ENCODE results near the gene HOXB2.

Gene HOXB2

DNA sequence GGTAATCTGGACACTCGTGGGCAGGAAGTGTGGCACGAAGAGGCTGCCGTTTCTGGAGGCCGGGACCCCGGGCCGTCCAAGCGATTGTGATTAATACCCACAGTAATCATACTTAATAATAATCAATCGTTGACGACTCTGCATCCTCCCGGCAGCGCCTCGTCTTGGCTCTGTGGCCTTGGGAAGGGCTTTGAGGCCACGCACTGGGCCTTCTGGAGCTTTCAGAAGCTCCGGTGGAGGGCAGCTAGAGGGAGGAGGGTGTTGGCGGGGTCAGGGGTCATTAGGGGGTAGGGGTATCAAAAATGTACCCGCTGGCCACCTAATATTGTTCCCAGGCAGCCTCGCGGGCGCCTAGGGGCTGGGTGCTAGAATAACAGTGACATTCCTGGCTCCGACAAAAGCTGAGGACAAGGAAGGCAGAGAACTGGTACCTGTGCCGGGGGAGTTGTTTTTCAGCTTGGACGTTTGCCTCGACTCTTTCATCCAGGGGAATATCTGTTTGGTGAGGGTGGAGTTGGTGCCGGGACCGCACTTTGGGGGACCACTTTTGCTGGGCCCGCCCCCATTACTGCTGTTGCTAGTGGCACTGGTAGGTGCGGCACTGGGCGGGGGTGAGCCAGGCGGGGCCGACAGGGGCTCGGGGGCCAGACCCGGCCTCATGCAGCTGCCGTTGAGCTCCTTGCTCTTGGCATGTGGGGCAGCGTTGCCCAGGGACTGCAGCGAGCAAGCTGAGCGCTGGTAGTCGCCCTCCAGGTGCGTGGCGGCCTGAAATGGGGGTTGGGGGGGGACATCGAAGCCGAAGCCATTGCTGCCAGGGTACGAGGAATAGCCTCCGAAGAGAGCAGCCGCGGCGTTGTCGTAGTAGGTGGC is 6.9 kb upstream of the HOXB2 start:
- H3K4me1 ChIP-seq (ENCODE audit: control insufficient read depth in 1 of 2, insufficient read depth in 2 of 2, low read length in 2 of 2): peaks cover 16 to 33% of the 10 kb centered on the region in 2 experiments
- no peak overlapping the region for H2BK120ac ChIP-seq (ENCODE audit: insufficient read depth, low read length, poor library complexity)
- no peak overlapping the region for H3K9ac ChIP-seq (ENCODE audit: low read length)
- H3K18ac ChIP-seq (ENCODE audit: low read length): peak overlapping the region; percentile 73
- H3K14ac ChIP-seq (ENCODE audit: low read length): no peak overlapping the region
- no peak overlapping the region for H3K4ac ChIP-seq (ENCODE audit: low read depth, low read length)
- H3K23ac ChIP-seq (ENCODE audit: low read length): no peak overlapping the region
- no CpG with 5 or more reads among the region's 47 CpGs for WGBS (ENCODE audit: extremely low coverage, insufficient coverage, insufficient read length)
- no peak overlapping the region for H2AFZ ChIP-seq (ENCODE audit: insufficient read depth, low read length, poor library complexity)
- H4K8ac ChIP-seq (ENCODE audit: low read depth, low read length): no peak overlapping the region
- no peaks in the 10 kb centered on the region for H3K27me3 ChIP-seq (ENCODE audit: insufficient read depth, low read length)
- no peak overlapping the region for H2AK5ac ChIP-seq (ENCODE audit: low read length)
- H3K4me3 ChIP-seq (ENCODE audit: low read depth, low read length): no peak overlapping the region
- peaks cover 9 to 14% of the 10 kb centered on the region in 2 experiments for H3K36me3 ChIP-seq (ENCODE audit: control insufficient read depth in 1 of 2, insufficient read depth in 2 of 2, low read length in 2 of 2)
- peak overlapping the region; percentile 39 for H4K12ac ChIP-seq (ENCODE audit: low read depth, low read length)
- H3K4me2 ChIP-seq (ENCODE audit: low read length): no peak overlapping the region
- H2BK5ac ChIP-seq (ENCODE audit: low read depth, low read length, poor library complexity): no peak overlapping the region
- no peaks in the 10 kb centered on the region for H3K9me3 ChIP-seq (ENCODE audit: insufficient read depth, low read depth, low read length)
- H4K91ac ChIP-seq (ENCODE audit: low read depth, low read length): no peak overlapping the region
- H3K79me1 ChIP-seq (ENCODE audit: low read length): peaks cover 14% of the 10 kb centered on the region
- peak overlapping the region; percentile 18 for H2BK12ac ChIP-seq (ENCODE audit: low read length)
- no peak overlapping the region for H3K27ac ChIP-seq (ENCODE audit: low read depth, low read length)
- no peak for DNase-seq
- peaks cover 5% of the 10 kb centered on the region for H3K79me2 ChIP-seq (ENCODE audit: control insufficient read depth, insufficient read depth, low read length, poor library complexity)

DNA sequence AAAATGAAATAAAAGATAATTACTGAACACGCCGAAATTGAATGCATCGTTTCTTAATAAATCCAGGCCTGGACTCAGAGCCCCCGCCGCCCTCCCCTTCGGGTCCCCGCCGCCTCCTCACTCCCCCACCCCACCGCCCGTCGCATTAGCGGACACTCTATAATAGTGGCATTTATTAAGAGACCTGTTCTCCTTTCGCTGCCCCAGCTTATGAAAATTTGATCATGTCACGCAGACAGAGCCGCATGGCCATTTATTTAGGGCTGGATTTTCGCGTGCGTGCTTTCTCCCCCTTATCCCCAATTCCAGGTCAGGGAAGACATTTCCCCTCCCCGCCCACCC is 6.3 kb upstream of the HOXB2 start:
- no peak overlapping the region for H2AFZ ChIP-seq (ENCODE audit: insufficient read depth, low read length, poor library complexity)
- H3K27ac ChIP-seq (ENCODE audit: low read depth, low read length): no peak overlapping the region
- peaks cover 21% of the 10 kb centered on the region for H3K79me1 ChIP-seq (ENCODE audit: low read length)
- H3K4me3 ChIP-seq (ENCODE audit: low read depth, low read length): no peak overlapping the region
- H3K9me3 ChIP-seq (ENCODE audit: insufficient read depth, low read depth, low read length): no peaks in the 10 kb centered on the region
- no peak overlapping the region for H3K4me2 ChIP-seq (ENCODE audit: low read length)
- H4K91ac ChIP-seq (ENCODE audit: low read depth, low read length): no peak overlapping the region
- H3K18ac ChIP-seq (ENCODE audit: low read length): no peak overlapping the region
- no peak overlapping the region for H4K8ac ChIP-seq (ENCODE audit: low read depth, low read length)
- no peak overlapping the region for H2AK5ac ChIP-seq (ENCODE audit: low read length)
- no peak overlapping the region for H2BK5ac ChIP-seq (ENCODE audit: low read depth, low read length, poor library complexity)
- H4K12ac ChIP-seq (ENCODE audit: low read depth, low read length): no peak overlapping the region
- H3K4ac ChIP-seq (ENCODE audit: low read depth, low read length): no peak overlapping the region
- H2BK120ac ChIP-seq (ENCODE audit: insufficient read depth, low read length, poor library complexity): no peak overlapping the region
- H3K23ac ChIP-seq (ENCODE audit: low read length): no peak overlapping the region
- no peaks in the 10 kb centered on the region for H3K27me3 ChIP-seq (ENCODE audit: insufficient read depth, low read length)
- H3K9ac ChIP-seq (ENCODE audit: low read length): no peak overlapping the region
- H3K4me1 ChIP-seq (ENCODE audit: control insufficient read depth in 1 of 2, insufficient read depth in 2 of 2, low read length in 2 of 2): peaks cover 21 to 40% of the 10 kb centered on the region in 2 experiments
- WGBS (ENCODE audit: extremely low coverage, insufficient coverage, insufficient read length): no CpG with 5 or more reads among the region's 19 CpGs
- DNase-seq: no peak
- H3K79me2 ChIP-seq (ENCODE audit: control insufficient read depth, insufficient read depth, low read length, poor library complexity): peaks cover 5% of the 10 kb centered on the region
- H2BK12ac ChIP-seq (ENCODE audit: low read length): no peak overlapping the region
- H3K14ac ChIP-seq (ENCODE audit: low read length): no peak overlapping the region
- H3K36me3 ChIP-seq (ENCODE audit: control insufficient read depth in 1 of 2, insufficient read depth in 2 of 2, low read length in 2 of 2): peaks cover 9 to 14% of the 10 kb centered on the region in 2 experiments

DNA sequence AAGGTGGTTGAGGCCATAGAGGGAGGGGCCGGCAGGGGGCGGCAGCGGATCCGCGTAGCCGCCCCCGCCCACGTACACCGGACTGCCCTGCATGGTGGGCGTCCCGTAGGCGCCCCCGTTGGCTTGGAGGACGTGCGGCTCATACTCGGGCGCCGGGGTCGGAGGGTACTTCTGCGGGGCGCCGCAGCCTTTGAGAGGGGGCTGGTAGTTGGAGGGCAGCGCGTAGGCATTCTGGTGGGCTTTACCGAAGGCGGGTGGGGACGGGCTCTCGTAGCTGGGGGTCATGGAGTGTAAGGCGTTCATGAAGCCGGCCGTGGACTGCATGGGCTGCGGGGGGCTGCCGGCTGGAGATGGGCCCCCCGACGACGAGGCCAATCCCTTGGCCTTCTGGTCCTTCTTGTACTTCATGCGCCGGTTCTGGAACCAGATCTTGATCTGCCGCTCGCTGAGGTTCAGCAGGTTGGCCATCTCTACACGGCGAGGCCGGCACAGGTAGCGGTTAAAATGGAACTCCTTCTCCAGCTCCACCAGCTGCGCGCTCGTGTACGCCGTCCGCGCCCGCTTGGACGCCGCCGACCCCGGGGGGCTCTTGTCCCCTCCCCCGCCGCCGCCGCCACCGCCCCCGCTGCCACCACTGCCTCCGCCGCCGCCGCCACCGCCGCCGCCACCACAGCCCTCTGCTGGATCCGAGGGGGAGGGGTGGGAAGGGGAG is 5.7 kb upstream of the HOXB2 start:
- no peak overlapping the region for H2AFZ ChIP-seq (ENCODE audit: insufficient read depth, low read length, poor library complexity)
- no peak overlapping the region for H3K4ac ChIP-seq (ENCODE audit: low read depth, low read length)
- H3K9ac ChIP-seq (ENCODE audit: low read length): no peak overlapping the region
- H3K4me2 ChIP-seq (ENCODE audit: low read length): peak overlapping the region; percentile 44
- no peak overlapping the region for H3K18ac ChIP-seq (ENCODE audit: low read length)
- no peak overlapping the region for H3K4me3 ChIP-seq (ENCODE audit: low read depth, low read length)
- no peak overlapping the region for H2BK5ac ChIP-seq (ENCODE audit: low read depth, low read length, poor library complexity)
- no peak overlapping the region for H2BK120ac ChIP-seq (ENCODE audit: insufficient read depth, low read length, poor library complexity)
- H3K9me3 ChIP-seq (ENCODE audit: insufficient read depth, low read depth, low read length): no peaks in the 10 kb centered on the region
- no peak for DNase-seq
- H3K27ac ChIP-seq (ENCODE audit: low read depth, low read length): no peak overlapping the region
- no CpG with 5 or more reads among the region's 70 CpGs for WGBS (ENCODE audit: extremely low coverage, insufficient coverage, insufficient read length)
- H3K36me3 ChIP-seq (ENCODE audit: control insufficient read depth in 1 of 2, insufficient read depth in 2 of 2, low read length in 2 of 2): peaks cover 9 to 14% of the 10 kb centered on the region in 2 experiments
- peaks cover 21% of the 10 kb centered on the region for H3K79me1 ChIP-seq (ENCODE audit: low read length)
- no peak overlapping the region for H4K8ac ChIP-seq (ENCODE audit: low read depth, low read length)
- no peak overlapping the region for H2AK5ac ChIP-seq (ENCODE audit: low read length)
- H3K27me3 ChIP-seq (ENCODE audit: insufficient read depth, low read length): no peaks in the 10 kb centered on the region
- H4K12ac ChIP-seq (ENCODE audit: low read depth, low read length): no peak overlapping the region
- H3K23ac ChIP-seq (ENCODE audit: low read length): no peak overlapping the region
- no peak overlapping the region for H2BK12ac ChIP-seq (ENCODE audit: low read length)
- peaks cover 5% of the 10 kb centered on the region for H3K79me2 ChIP-seq (ENCODE audit: control insufficient read depth, insufficient read depth, low read length, poor library complexity)
- no peak overlapping the region for H3K14ac ChIP-seq (ENCODE audit: low read length)
- H4K91ac ChIP-seq (ENCODE audit: low read depth, low read length): no peak overlapping the region
- H3K4me1 ChIP-seq (ENCODE audit: control insufficient read depth in 1 of 2, insufficient read depth in 2 of 2, low read length in 2 of 2): peaks cover 18 to 43% of the 10 kb centered on the region in 2 experiments

GRCh38 chr17:48549914-48550501 is 5.1 kb upstream of the HOXB2 start:
- no CpG with 5 or more reads among the region's 18 CpGs for WGBS (ENCODE audit: extremely low coverage, insufficient coverage, insufficient read length)
- no peak overlapping the region for H3K27ac ChIP-seq (ENCODE audit: low read depth, low read length)
- peaks cover 5% of the 10 kb centered on the region for H3K79me2 ChIP-seq (ENCODE audit: control insufficient read depth, insufficient read depth, low read length, poor library complexity)

More at GRCh38 chr17:48549914-48550501, 5.1 kb upstream of the HOXB2 start:
- no peaks in the 10 kb centered on the region for H3K9me3 ChIP-seq (ENCODE audit: insufficient read depth, low read depth, low read length)
- no peaks in the 10 kb centered on the region for H3K27me3 ChIP-seq (ENCODE audit: insufficient read depth, low read length)
- no peak overlapping the region for H3K14ac ChIP-seq (ENCODE audit: low read length)
- no peak overlapping the region for H3K4ac ChIP-seq (ENCODE audit: low read depth, low read length)
- H4K91ac ChIP-seq (ENCODE audit: low read depth, low read length): no peak overlapping the region
- H2BK120ac ChIP-seq (ENCODE audit: insufficient read depth, low read length, poor library complexity): no peak overlapping the region
- H3K4me2 ChIP-seq (ENCODE audit: low read length): no peak overlapping the region
- no peak overlapping the region for H2AK5ac ChIP-seq (ENCODE audit: low read length)
- H2BK5ac ChIP-seq (ENCODE audit: low read depth, low read length, poor library complexity): no peak overlapping the region
- H3K18ac ChIP-seq (ENCODE audit: low read length): no peak overlapping the region
- peaks cover 18 to 48% of the 10 kb centered on the region in 2 experiments for H3K4me1 ChIP-seq (ENCODE audit: control insufficient read depth in 1 of 2, insufficient read depth in 2 of 2, low read length in 2 of 2)
- H3K79me1 ChIP-seq (ENCODE audit: low read length): peaks cover 25% of the 10 kb centered on the region
- no peak overlapping the region for H2BK12ac ChIP-seq (ENCODE audit: low read length)
- no peak overlapping the region for H4K12ac ChIP-seq (ENCODE audit: low read depth, low read length)
- H3K9ac ChIP-seq (ENCODE audit: low read length): no peak overlapping the region
- H3K23ac ChIP-seq (ENCODE audit: low read length): no peak overlapping the region
- H3K4me3 ChIP-seq (ENCODE audit: low read depth, low read length): no peak overlapping the region
- peaks cover 9 to 14% of the 10 kb centered on the region in 2 experiments for H3K36me3 ChIP-seq (ENCODE audit: control insufficient read depth in 1 of 2, insufficient read depth in 2 of 2, low read length in 2 of 2)
- no peak for DNase-seq
- H2AFZ ChIP-seq (ENCODE audit: insufficient read depth, low read length, poor library complexity): no peak overlapping the region
- no peak overlapping the region for H4K8ac ChIP-seq (ENCODE audit: low read depth, low read length)

All from trophoblast cell (in vitro differentiated cells and primary cell).